ENCODE results near the gene FAM229B. TPM values are rescaled to one million over a fixed set of nuclear protein-coding genes. Genes with fewer than 3 reads are reported as not detected.

The FAM229B gene
- total RNA-seq, 4 donors from 2014 or later, result 0.76 to 7.4 (median 2.4) TPM

GRCh38 chr6:112054555-112055190 is 32.7 kb upstream of the FAM229B start:
- no peak overlapping the region for H3K27ac ChIP-seq
- H3K27me3 ChIP-seq, result no peaks in the 10 kb centered on the region
- H3K36me3 ChIP-seq, result no peaks in the 10 kb centered on the region
- H3K4me3 ChIP-seq, result no peak overlapping the region
- no peak for TF ChIP-seq POLR2A (IDR thresholded peaks at IDR 0.05)
- TF ChIP-seq CTCF (IDR thresholded peaks at IDR 0.05), result no peak
- intact Hi-C loops (cut with DNase I), result no loop called here
- H3K9me3 ChIP-seq, result no peaks in the 10 kb centered on the region
- WGBS, 2 donors, result 68 to 73% methylated on average over 10 of the region's 10 CpGs
- no peaks in the 10 kb centered on the region for H3K4me1 ChIP-seq
- no peak for DNase-seq

- Histone ChIP-seq H3K4me1 (no peaks in the 10 kb centered on the region), H3K27me3 (no peaks in the 10 kb centered on the region), H3K36me3 (no peaks in the 10 kb centered on the region), H3K9me3 (no peaks in the 10 kb centered on the region), H3K27ac (no peak overlapping the region), H3K4me3 (no peak overlapping the region)
- WGBS, 2 donors, result 62 to 71% methylated on average over 4 of the region's 4 CpGs
- no peak for TF ChIP-seq POLR2A (IDR thresholded peaks at IDR 0.05)
- TF ChIP-seq CTCF (IDR thresholded peaks at IDR 0.05), result no peak
- DNase-seq, result no peak
- intact Hi-C loops (cut with DNase I), result no loop called here
Measured at GRCh38 chr6:112058243-112059032, 29.0 kb upstream of the FAM229B start.

- no peaks in the 10 kb centered on the region for H3K4me1 ChIP-seq
- 88 to 89% methylated on average over 4 of the region's 4 CpGs for WGBS, 2 donors
- no peaks in the 10 kb centered on the region for H3K27me3 ChIP-seq
- intact Hi-C loops (cut with DNase I), result no loop called here
- DNase-seq, result no peak
- H3K36me3 ChIP-seq, result no peaks in the 10 kb centered on the region
- no peak for TF ChIP-seq POLR2A (IDR thresholded peaks at IDR 0.05)
- TF ChIP-seq CTCF (IDR thresholded peaks at IDR 0.05), result no peak
- no peak overlapping the region for H3K27ac ChIP-seq
- no peak overlapping the region for H3K4me3 ChIP-seq
- H3K9me3 ChIP-seq, result no peaks in the 10 kb centered on the region
Measured at GRCh38 chr6:112061605-112062004, 25.8 kb upstream of the FAM229B start.

- Histone ChIP-seq H3K9me3 (no peaks in the 10 kb centered on the region), H3K4me3 (no peak overlapping the region), H3K27ac (no peak overlapping the region), H3K36me3 (no peaks in the 10 kb centered on the region), H3K27me3 (no peaks in the 10 kb centered on the region), H3K4me1 (no peaks in the 10 kb centered on the region)
- WGBS, 2 donors, result 74% methylated on average over 3 of the region's 3 CpGs
- no peak for TF ChIP-seq CTCF (IDR thresholded peaks at IDR 0.05)
- no peak for TF ChIP-seq POLR2A (IDR thresholded peaks at IDR 0.05)
- DNase-seq, result no peak
- intact Hi-C loops (cut with DNase I), result no loop called here
Measured at GRCh38 chr6:112062966-112063365, 24.4 kb upstream of the FAM229B start.

- WGBS, 2 donors, result 41 to 53% methylated on average over 6 of the region's 6 CpGs
- no peak for DNase-seq
- intact Hi-C loops (cut with DNase I), result no loop called here
Measured at GRCh38 chr6:112065426-112065986, 21.9 kb upstream of the FAM229B start.

More at GRCh38 chr6:112065426-112065986, 21.9 kb upstream of the FAM229B start:
- Histone ChIP-seq H3K27me3 (no peaks in the 10 kb centered on the region), H3K27ac (no peak overlapping the region), H3K36me3 (peaks cover 0 to 19% (median 0%) of the 10 kb centered on the region in 3 donors), H3K4me1 (no peaks in the 10 kb centered on the region), H3K9me3 (no peaks in the 10 kb centered on the region), H3K4me3 (no peak overlapping the region)
- TF ChIP-seq POLR2A (IDR thresholded peaks at IDR 0.05), result no peak

Data from esophagus squamous epithelium (tissue), 5 donors.